ENCODE data around the gene LITAFD. TPM values are rescaled to one million over a fixed set of nuclear protein-coding genes. Genes with fewer than 3 reads are reported as not detected.

LITAFD gene
- total RNA-seq, 1 donor = not detected

- TF ChIP-seq CTCF (IDR thresholded peaks at IDR 0.05; ENCODE audit: insufficient read depth, low read depth, low read length) = no peak
- no peak for DNase-seq (ENCODE audit: low read depth)
- no peak overlapping the region for H3K4me3 ChIP-seq (ENCODE audit: low read depth, low read length)
Observed at GRCh38 chr16:8892101-8892575, 10.0 kb downstream of the LITAFD start.

- no peak for TF ChIP-seq CTCF (IDR thresholded peaks at IDR 0.05; ENCODE audit: insufficient read depth, low read depth, low read length)
- DNase-seq (ENCODE audit: low read depth) = no peak
- no peak overlapping the region for H3K4me3 ChIP-seq (ENCODE audit: low read depth, low read length)
Observed at GRCh38 chr16:8893426-8893825, 11.3 kb downstream of the LITAFD start.

GRCh38 chr16:8893976-8894690 is 12.0 kb downstream of the LITAFD start:
- no peak for DNase-seq (ENCODE audit: low read depth)
- no peak overlapping the region for H3K4me3 ChIP-seq (ENCODE audit: low read depth, low read length)
- TF ChIP-seq CTCF (IDR thresholded peaks at IDR 0.05; ENCODE audit: insufficient read depth, low read depth, low read length) = no peak

GRCh38 chr16:8894736-8895334 is 12.7 kb downstream of the LITAFD start:
- H3K4me3 ChIP-seq (ENCODE audit: low read depth, low read length) = no peak overlapping the region
- TF ChIP-seq CTCF (IDR thresholded peaks at IDR 0.05; ENCODE audit: insufficient read depth, low read depth, low read length) = no peak
- no peak for DNase-seq (ENCODE audit: low read depth)

GRCh38 chr16:8898660-8899318 is 16.6 kb downstream of the LITAFD start:
- DNase-seq (ENCODE audit: low read depth) = no peak

More at GRCh38 chr16:8898660-8899318, 16.6 kb downstream of the LITAFD start:
- TF ChIP-seq CTCF (IDR thresholded peaks at IDR 0.05; ENCODE audit: insufficient read depth, low read depth, low read length) = no peak
- H3K4me3 ChIP-seq (ENCODE audit: low read depth, low read length) = no peak overlapping the region
